Activated T-helper 1 cell treated with anti-CD3 and anti-CD28 coated beads, Interleukin-12 subunit alpha, Interleukin-12 subunit beta, Interleukin-2, Interleukin-4 antibody, amounts not matched to agents 30 ng/mL and 10 ng/mL and 1 ng/mL, durations not matched to agents 14 hours and 24 hours and 36 hours (primary cell): ENCODE measurements around the gene NPAS3. TPM values are rescaled to one million over a fixed set of nuclear protein-coding genes. Genes with fewer than 3 reads are reported as not detected.

Experiments
- DNase-seq: peaks from one replicate; pipeline ENCODE4 v3.0.0; 2021; ENCODE audit warnings: low spot score
- H3K27ac Mint-ChIP-seq: one replicate; pipeline ENCODE4 v1.8.0; 2021; ENCODE audit warnings: mild to moderate bottlenecking, mixed read lengths
- H3K27me3 Mint-ChIP-seq: one replicate; pipeline ENCODE4 v1.8.0; 2022; ENCODE audit warnings: mild to moderate bottlenecking, moderate library complexity, mixed read lengths; ENCODE audit not compliant: insufficient read depth
- H3K36me3 Mint-ChIP-seq: one replicate; pipeline ENCODE4 v1.8.0; 2021; ENCODE audit warnings: low read depth, mixed read lengths
- H3K4me1 Mint-ChIP-seq: one replicate; pipeline ENCODE4 v1.8.0; 2021; ENCODE audit warnings: low read depth, mixed read lengths
- H3K4me3 Mint-ChIP-seq: one replicate; pipeline ENCODE4 v1.8.0; 2021; ENCODE audit warnings: mild to moderate bottlenecking, moderate library complexity, mixed read lengths
- H3K9me3 Mint-ChIP-seq: one replicate; pipeline ENCODE4 v1.8.0; 2021; ENCODE audit warnings: mixed read lengths
- intact Hi-C: fragments of 100-400 bp; cut with micrococcal nuclease; formaldehyde crosslinking; loops from one replicate; pipeline ENCODE4 v1.15.1; 2024
- total RNA-seq: library from RNA; stranded (reverse); gene quantifications from 2 replicates; pipeline ENCODE4 v1.2.3, GENCODE V29; 2022

Gene NPAS3
- total RNA-seq, 1 donor from 2014 or later, result not detected

DNA sequence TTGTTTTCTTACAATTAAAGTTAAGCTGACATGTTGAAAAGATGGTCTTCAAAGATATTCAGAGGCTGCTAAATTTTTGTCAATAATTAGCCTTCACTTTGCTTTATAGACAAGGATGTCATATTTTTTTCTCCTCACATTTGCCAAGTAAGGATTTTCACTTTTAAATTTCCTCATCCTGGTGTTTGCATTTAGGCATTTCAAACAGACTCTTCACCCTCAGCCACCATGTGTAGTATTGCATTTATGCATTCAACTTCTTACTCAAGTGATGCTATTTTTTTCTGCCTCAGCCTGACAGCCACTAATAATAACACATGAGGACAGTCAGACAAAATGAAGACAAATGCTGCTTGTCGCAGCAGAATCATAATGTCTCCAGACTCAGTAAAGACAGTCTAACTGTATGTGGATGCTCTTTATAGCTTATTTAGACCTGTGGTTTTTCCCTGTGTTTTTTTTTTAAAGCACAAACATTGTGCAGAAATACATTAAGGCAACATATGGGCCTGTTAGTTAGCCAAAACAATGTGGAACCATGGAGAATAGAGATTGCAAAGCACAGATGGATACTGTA is 481.5 kb downstream of the NPAS3 start:
- no peak for DNase-seq
- Mint-ChIP-seq H3K9me3 (no peaks in the 10 kb centered on the region), H3K36me3 (no peaks in the 10 kb centered on the region), H3K27ac (no peak overlapping the region), H3K4me1 (no peaks in the 10 kb centered on the region), H3K27me3 (no peaks in the 10 kb centered on the region), H3K4me3 (no peak overlapping the region)
- intact Hi-C loops, result no loop called here

DNA sequence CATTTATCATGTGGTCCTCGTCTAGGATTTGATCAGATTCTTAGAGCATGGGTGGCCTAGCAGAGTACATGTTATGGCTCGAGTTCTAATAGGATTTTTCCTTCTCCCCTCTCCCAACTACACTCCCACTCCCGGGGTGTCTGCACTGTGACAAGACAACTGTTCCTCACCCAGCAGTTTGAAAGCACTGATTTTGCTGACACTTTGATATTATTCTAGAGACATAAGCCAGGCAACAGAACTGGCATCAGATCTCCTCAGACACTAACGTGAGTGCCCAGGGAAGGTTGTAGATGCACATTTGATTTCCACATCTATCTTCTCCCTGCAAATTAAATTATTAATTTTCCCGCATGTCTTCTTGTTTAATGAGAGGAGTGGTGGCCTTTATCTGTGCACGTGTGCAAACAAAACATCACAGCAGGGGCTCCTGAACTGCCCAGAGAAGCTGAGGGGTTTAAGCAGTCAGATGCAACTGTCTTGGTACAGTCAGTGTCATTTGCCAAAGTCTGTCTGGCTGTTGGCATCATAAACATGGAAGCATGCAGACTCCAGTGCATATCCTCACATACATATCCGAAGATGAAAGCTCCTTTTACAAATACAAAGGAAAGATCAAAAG is 491.8 kb downstream of the NPAS3 start:
- no peak for DNase-seq
- Mint-ChIP-seq H3K9me3 (no peaks in the 10 kb centered on the region), H3K36me3 (no peaks in the 10 kb centered on the region), H3K27ac (no peak overlapping the region), H3K4me3 (no peak overlapping the region), H3K27me3 (no peaks in the 10 kb centered on the region), H3K4me1 (peaks cover under 1% of the 10 kb centered on the region)
- intact Hi-C loops, result loop anchor here (5.0 kb wide), 1 partner anchor 853 kb away; no protein-coding TSS in a partner anchor

DNA sequence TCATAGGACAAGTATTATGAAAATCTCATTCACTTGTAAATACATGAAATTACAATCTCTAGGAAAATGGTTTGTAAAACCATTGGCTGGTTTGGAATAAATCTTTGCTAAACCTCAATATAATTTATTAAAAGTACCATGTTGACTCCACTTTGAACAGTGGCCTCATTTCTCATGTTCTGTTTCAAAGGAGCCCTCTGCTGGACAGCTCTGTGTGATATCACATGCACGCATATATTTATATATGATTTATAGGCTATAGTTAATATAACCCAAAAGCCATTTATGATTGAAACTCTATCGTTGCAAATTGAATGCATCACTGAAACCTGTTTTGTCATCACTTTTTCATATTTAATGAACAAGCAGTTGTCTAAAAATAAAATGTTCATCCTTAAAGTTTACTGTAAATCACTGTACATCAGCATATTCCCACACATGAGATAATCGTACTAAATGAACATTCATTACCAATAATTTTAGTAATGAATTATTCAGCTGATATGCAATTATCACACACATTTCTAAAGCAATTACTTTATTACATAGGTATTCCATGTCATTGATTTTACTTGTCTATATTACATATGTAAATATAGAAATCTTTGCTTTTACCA is 493.8 kb downstream of the NPAS3 start:
- Mint-ChIP-seq H3K36me3 (no peaks in the 10 kb centered on the region), H3K9me3 (no peaks in the 10 kb centered on the region), H3K4me1 (peaks cover 11% of the 10 kb centered on the region), H3K4me3 (no peak overlapping the region), H3K27ac (no peak overlapping the region), H3K27me3 (no peaks in the 10 kb centered on the region)
- intact Hi-C loops, result loop anchor here (5.0 kb wide), 1 partner anchor 855 kb away; no protein-coding TSS in a partner anchor
- DNase-seq, result no peak

DNA sequence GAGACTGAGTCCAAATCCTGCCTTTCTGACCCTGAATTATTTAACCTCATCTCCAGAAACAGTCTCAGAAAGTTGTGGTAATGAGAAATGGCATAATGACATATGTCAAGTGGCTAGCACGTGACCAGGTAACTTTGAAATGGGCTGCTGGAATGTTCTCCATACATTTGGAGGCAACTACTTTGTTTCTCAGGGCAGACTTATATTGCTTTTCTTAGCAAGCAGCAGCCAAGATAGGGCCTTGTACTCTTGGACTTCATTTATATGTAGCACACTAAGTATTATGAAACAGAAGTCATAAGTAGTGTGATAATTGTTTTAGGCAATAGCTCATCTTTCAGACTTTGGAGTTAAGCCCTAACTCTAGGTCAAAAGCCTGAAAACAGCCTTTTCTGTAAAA is 494.7 kb downstream of the NPAS3 start:
- Mint-ChIP-seq H3K27me3 (no peaks in the 10 kb centered on the region), H3K27ac (no peak overlapping the region), H3K9me3 (no peaks in the 10 kb centered on the region), H3K36me3 (no peaks in the 10 kb centered on the region), H3K4me3 (no peak overlapping the region), H3K4me1 (peaks cover 11% of the 10 kb centered on the region)
- DNase-seq, result no peak
- intact Hi-C loops, result loop anchor here (5.0 kb wide), 1 partner anchor 856 kb away; no protein-coding TSS in a partner anchor

DNA sequence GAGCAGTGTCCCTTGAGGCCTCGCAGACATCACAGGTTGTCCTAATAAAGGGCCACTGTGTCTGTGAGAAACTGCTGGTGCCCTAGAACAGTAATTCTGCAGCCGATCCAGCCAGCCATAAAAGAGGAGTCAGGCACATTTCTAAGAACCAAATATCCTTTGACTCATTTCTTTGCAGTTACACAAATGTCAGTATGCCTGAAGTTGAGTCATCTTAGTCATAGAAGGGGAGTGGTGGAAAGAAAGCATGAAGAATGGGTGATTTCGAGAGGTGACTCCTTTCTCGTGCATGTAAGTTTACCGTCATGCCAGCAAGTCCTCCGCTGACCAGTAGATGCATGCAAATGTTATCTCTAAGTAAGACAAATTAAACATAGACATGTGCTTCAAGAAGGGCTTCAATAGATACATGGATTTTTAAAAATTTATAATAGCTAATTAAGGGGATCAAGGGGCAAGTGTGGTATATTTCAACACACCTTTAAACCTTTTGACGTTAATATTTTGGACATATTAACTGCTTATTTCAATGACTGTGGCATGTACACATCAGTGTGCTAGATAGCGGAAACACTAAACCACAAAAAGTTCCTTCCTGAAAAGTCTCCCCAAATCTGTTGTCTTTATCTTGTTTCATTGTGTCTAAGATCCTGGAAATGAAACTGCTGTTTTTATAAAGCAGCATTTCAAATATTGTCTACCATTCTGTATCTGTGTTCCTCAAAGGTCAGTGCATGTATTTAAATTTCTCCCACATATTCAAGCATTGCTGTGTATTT is 497.4 kb downstream of the NPAS3 start:
- Mint-ChIP-seq H3K4me3 (no peak overlapping the region), H3K4me1 (peaks cover 11% of the 10 kb centered on the region), H3K9me3 (no peaks in the 10 kb centered on the region), H3K27ac (no peak overlapping the region), H3K27me3 (no peaks in the 10 kb centered on the region), H3K36me3 (no peaks in the 10 kb centered on the region)
- intact Hi-C loops, result no loop called here
- DNase-seq, result no peak

DNA sequence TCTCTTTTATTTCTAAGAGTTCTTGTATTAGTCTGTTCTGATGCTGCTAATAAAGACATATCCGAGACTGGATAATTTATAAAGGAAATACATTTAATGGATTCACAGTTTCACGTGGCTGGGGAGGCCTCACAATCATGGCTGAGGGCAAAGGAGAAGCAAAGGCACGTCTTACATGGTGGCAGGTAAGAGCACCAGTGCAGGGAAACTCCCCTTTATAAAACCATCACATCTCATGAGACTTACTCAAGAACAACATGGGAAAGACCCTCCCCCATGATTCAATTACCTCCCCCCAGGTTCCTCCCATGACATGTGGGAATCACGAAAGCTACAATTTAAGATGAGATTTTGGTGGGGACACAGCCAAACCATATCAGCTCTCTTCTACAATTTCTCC is 503.0 kb downstream of the NPAS3 start:
- Mint-ChIP-seq H3K27ac (no peak overlapping the region), H3K27me3 (no peaks in the 10 kb centered on the region), H3K36me3 (no peaks in the 10 kb centered on the region), H3K9me3 (peaks cover 6% of the 10 kb centered on the region), H3K4me3 (no peak overlapping the region), H3K4me1 (peaks cover under 1% of the 10 kb centered on the region)
- DNase-seq, result no peak
- intact Hi-C loops, result no loop called here

DNA sequence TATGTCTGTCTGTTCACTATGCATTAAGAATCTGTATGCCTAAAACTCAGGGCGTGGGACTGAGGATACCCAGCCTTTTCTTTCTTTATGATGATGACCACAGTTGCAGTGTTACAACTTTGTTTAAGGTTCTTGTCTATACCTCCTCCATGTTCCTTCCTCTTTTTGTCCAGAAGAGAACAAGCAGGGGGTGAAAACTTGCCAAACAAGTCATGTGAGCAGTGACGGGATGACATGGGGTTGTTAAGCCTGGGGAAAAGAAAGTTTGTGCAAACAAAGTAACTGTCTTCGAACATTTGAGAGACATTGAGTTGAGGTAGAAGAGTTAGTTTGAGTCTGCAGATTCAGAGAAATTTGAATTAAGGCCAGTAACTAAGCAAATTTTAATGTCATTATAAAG is 505.5 kb downstream of the NPAS3 start:
- H3K4me3 Mint-ChIP-seq, result no peak overlapping the region
- no peaks in the 10 kb centered on the region for H3K27me3 Mint-ChIP-seq
- H3K27ac Mint-ChIP-seq, result no peak overlapping the region
- H3K36me3 Mint-ChIP-seq, result no peaks in the 10 kb centered on the region
- no peaks in the 10 kb centered on the region for H3K4me1 Mint-ChIP-seq
- intact Hi-C loops, result no loop called here
- H3K9me3 Mint-ChIP-seq, result peaks cover 6% of the 10 kb centered on the region
- DNase-seq, result no peak

DNA sequence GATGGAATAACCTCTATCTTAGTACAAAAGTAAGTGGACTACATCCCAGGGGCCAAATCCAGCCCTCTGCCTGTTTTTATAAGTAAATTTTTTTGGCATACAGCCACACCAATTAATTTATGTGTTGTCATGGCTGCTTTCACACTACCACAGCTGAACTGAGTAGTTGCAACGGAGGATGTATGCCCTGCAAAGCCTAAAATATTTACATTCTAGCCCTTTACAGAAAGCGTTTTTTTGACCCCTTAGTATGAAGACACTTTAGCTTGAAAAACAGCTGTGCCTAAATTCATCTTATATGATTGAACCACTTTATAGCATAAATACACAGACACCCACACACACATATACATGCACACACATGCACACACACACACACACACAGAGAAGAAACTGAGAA is 510.6 kb downstream of the NPAS3 start:
- intact Hi-C loops, result no loop called here
- H3K36me3 Mint-ChIP-seq, result no peaks in the 10 kb centered on the region
- no peaks in the 10 kb centered on the region for H3K9me3 Mint-ChIP-seq
- H3K27me3 Mint-ChIP-seq, result no peaks in the 10 kb centered on the region
- H3K27ac Mint-ChIP-seq, result no peak overlapping the region
- DNase-seq, result no peak
- no peak overlapping the region for H3K4me3 Mint-ChIP-seq
- H3K4me1 Mint-ChIP-seq, result peaks cover under 1% of the 10 kb centered on the region

DNA sequence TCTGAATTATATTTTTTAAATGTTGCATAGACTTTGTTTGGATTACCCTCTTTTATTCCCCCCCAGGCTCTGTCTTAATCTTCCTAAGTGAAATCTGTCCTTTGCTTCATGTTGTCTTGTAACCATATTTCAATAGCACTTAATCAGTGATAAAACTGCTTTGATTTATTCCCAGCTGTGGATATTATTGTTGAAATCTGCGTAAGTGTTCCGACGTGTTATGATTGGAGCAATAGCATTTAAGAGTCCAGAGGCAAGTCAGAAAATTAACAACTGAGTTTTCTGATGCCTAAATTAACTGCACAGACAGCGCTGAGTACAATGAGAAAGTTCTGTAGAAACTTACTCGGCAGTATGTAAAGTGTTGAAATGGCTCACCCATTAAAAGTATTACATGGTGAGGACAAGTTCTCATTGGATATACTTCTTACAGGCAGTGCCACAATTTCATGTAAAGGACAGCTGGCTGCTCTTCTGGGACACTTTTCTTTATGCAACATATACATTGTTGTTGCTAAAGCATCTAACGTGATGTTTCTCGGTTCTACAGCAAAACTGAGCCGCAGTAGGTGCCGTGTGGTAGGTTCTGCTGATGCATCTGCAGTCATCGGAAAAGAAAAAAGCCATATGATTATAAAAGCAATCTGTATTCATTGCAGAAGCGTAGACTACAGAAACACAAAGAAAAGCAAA is 511.2 kb downstream of the NPAS3 start:
- intact Hi-C loops, result no loop called here
- Mint-ChIP-seq H3K27me3 (no peaks in the 10 kb centered on the region), H3K9me3 (no peaks in the 10 kb centered on the region)

DNA sequence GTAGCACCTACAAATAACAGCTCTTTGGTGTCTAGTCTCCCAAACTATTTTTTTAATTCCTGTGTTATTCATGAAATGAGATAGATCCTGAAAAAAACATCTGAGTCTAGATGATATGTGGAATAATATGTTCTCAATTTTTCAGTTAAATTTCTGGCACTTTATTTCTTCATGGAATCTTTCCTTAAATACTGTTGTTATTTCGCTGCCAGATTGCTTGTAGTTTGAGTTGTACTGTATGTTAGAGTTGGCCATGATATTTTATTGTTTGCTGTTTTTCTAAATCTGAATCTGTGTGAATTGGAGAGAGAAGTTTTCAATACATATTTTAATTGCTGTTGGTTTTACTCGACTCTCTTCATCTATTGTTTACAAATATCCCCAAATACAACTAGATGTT is 511.7 kb downstream of the NPAS3 start:
- DNase-seq, result no peak
- intact Hi-C loops, result no loop called here
- peaks cover 5% of the 10 kb centered on the region for H3K4me1 Mint-ChIP-seq
- no peak overlapping the region for H3K27ac Mint-ChIP-seq
- no peaks in the 10 kb centered on the region for H3K27me3 Mint-ChIP-seq
- H3K9me3 Mint-ChIP-seq, result no peaks in the 10 kb centered on the region
- H3K4me3 Mint-ChIP-seq, result no peak overlapping the region
- no peaks in the 10 kb centered on the region for H3K36me3 Mint-ChIP-seq

More for the DNA sequence above, 511.2 kb downstream of the NPAS3 start:
- no peak overlapping the region for H3K27ac Mint-ChIP-seq
- DNase-seq, result no peak
- H3K36me3 Mint-ChIP-seq, result no peaks in the 10 kb centered on the region
- no peak overlapping the region for H3K4me3 Mint-ChIP-seq
- peaks cover 5% of the 10 kb centered on the region for H3K4me1 Mint-ChIP-seq

DNA sequence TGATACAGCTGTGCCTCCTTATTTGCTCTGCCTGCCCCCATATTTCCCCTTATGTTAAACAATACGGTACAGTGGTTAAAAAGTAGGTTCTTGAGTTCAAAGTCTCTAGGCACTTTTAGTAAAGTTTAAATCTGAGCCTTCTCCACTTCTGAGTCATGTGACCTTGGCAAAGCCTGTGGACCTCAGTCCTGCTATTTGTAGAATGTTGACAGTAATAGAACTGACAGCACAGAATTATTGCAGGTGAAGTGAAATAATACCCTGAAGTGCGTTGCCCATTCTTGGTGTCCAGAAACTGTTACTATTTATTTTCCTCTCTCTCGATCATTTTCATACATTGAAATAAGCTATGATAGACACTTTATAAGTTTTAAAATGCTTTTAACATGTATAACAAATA is 512.5 kb downstream of the NPAS3 start:
- no peaks in the 10 kb centered on the region for H3K36me3 Mint-ChIP-seq
- no peaks in the 10 kb centered on the region for H3K27me3 Mint-ChIP-seq
- no peaks in the 10 kb centered on the region for H3K9me3 Mint-ChIP-seq
- DNase-seq, result no peak
- H3K4me3 Mint-ChIP-seq, result no peak overlapping the region
- intact Hi-C loops, result no loop called here
- peaks cover 5% of the 10 kb centered on the region for H3K4me1 Mint-ChIP-seq
- H3K27ac Mint-ChIP-seq, result no peak overlapping the region

DNA sequence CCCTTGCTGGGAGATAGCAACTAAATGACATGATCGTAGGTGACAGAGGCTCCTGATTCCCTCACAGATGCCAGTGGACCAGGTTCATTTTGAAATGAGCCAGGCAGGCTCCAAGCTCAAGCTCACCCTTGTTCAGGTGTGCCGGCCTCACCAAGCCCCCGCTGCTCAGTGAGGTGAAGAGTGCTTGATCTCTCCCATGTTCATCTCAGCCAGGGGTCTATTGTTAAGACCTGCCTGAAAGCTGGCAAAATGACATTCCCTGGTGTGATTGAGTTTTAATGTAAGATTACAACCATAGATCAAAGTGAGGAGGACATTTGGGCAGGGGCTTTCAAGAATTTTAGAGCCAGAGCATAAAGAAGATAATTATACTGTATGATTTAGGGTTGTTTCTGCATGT is 514.3 kb downstream of the NPAS3 start:
- H3K27me3 Mint-ChIP-seq, result no peaks in the 10 kb centered on the region
- DNase-seq, result no peak
- H3K4me1 Mint-ChIP-seq, result peaks cover 5% of the 10 kb centered on the region
- H3K4me3 Mint-ChIP-seq, result no peak overlapping the region
- no peaks in the 10 kb centered on the region for H3K36me3 Mint-ChIP-seq
- intact Hi-C loops, result no loop called here
- no peak overlapping the region for H3K27ac Mint-ChIP-seq
- no peaks in the 10 kb centered on the region for H3K9me3 Mint-ChIP-seq
